MM.1S (cell line): ENCODE measurements around the gene PDE4B.

Experiments used
- DNase-seq: peaks from one replicate; pipeline ENCODE4 v3.0.0-alpha.2; 2015
- H2AFZ ChIP-seq: fragments of 300-600 bp; sonication (generic); 2 replicates; pipeline ENCODE4 v1.6.0; 2016; ENCODE audit warnings: antibody characterized with exemption, low read length
- H3F3A ChIP-seq: fragments of 300-600 bp; sonication (generic); 2 replicates; pipeline ENCODE4 v1.6.1; 2016; ENCODE audit warnings: mild to moderate bottlenecking, antibody characterized with exemption, low read length, moderate library complexity, mixed read lengths; ENCODE audit not compliant: insufficient read depth
- H3K27ac ChIP-seq: fragments of 300-600 bp; sonication (generic); 2 replicates; pipeline ENCODE4 v1.5.1; 2016; ENCODE audit warnings: mild to moderate bottlenecking, low read length
- H3K27me3 ChIP-seq: fragments of 300-600 bp; sonication (generic); replicated peaks from 2 replicates; pipeline ENCODE4 v1.6.0; 2016; ENCODE audit warnings: low read length; ENCODE audit not compliant: insufficient read depth
- H3K36me3 ChIP-seq: fragments of 300-600 bp; sonication (generic); replicated peaks from 2 replicates; pipeline ENCODE4 v1.6.1; 2016; ENCODE audit warnings: mild to moderate bottlenecking, low read length, mixed read lengths; ENCODE audit not compliant: insufficient read depth
- H3K4me1 ChIP-seq: fragments of 300-600 bp; sonication (generic); 2 replicates; pipeline ENCODE4 v1.6.1; 2016; ENCODE audit warnings: low read length, mixed read lengths
- H3K4me2 ChIP-seq: fragments of 300-600 bp; sonication (generic); 2 replicates; pipeline ENCODE4 v1.6.0; 2016; ENCODE audit warnings: low read depth, low read length
- H3K4me3 ChIP-seq: fragments of 300-600 bp; sonication (generic); 2 replicates; pipeline ENCODE4 v1.5.1; 2016; ENCODE audit warnings: low read length, mixed read lengths
- H3K79me2 ChIP-seq: fragments of 300-600 bp; sonication (generic); 2 replicates; pipeline ENCODE4 v1.6.1; 2016; ENCODE audit warnings: mixed run types, low read length, mixed read lengths
- H3K9ac ChIP-seq: fragments of 300-600 bp; sonication (generic); 2 replicates; pipeline ENCODE4 v1.6.1; 2016; ENCODE audit warnings: low read length, mixed read lengths
- H3K9me2 ChIP-seq: fragments of 300-600 bp; sonication (generic); replicated peaks from 2 replicates; pipeline ENCODE4 v1.6.1; 2016; ENCODE audit warnings: mild to moderate bottlenecking, low read length, mixed read lengths; ENCODE audit not compliant: insufficient read depth
- H3K9me3 ChIP-seq: fragments of 300-600 bp; sonication (generic); replicated peaks from 2 replicates; pipeline ENCODE4 v1.6.1; 2016; ENCODE audit warnings: mild to moderate bottlenecking, low read length, mixed read lengths; ENCODE audit not compliant: insufficient read depth
- H4K20me1 ChIP-seq: fragments of 300-600 bp; sonication (generic); 2 replicates; pipeline ENCODE4 v1.6.1; 2016; ENCODE audit warnings: mild to moderate bottlenecking, low read length, moderate library complexity, mixed read lengths; ENCODE audit not compliant: insufficient read depth
- CTCF ChIP-seq: fragments of 300-600 bp; sonication (generic); IDR thresholded peaks from 2 replicates; pipeline ENCODE4 v1.5.1; 2016; ENCODE audit warnings: antibody characterized with exemption, low read length, mixed read lengths
- EZH2 ChIP-seq: fragments of 300-600 bp; sonication (generic); optimal IDR thresholded peaks from 2 replicates; pipeline ENCODE3; 2017; ENCODE audit warnings: low read depth, mild to moderate bottlenecking, antibody characterized with exemption, low read length, mixed read lengths
- EZH2phosphoT487 ChIP-seq: fragments of 300-600 bp; sonication (generic); IDR thresholded peaks from 2 replicates; pipeline ENCODE4 v1.6.1; 2018; ENCODE audit warnings: antibody characterized with exemption, low read length

PDE4B gene

GRCh38 chr1:65799601-65800000 is 6.9 kb downstream of the PDE4B start:
- H3K9me2 ChIP-seq, result no peaks in the 10 kb centered on the region
- no peaks in the 10 kb centered on the region for H4K20me1 ChIP-seq
- TF ChIP-seq CTCF, result no peak
- TF ChIP-seq EZH2, result no peak
- TF ChIP-seq EZH2phosphoT487, result no peak
- no peak overlapping the region for H3K9ac ChIP-seq
- DNase-seq, result no peak
- no peaks in the 10 kb centered on the region for H3K79me2 ChIP-seq
- H3K4me1 ChIP-seq, result no peaks in the 10 kb centered on the region
- H3K36me3 ChIP-seq, result no peaks in the 10 kb centered on the region
- H2AFZ ChIP-seq, result no peak overlapping the region
- H3F3A ChIP-seq, result no peaks in the 10 kb centered on the region
- no peak overlapping the region for H3K4me3 ChIP-seq
- H3K27me3 ChIP-seq, result no peaks in the 10 kb centered on the region
- no peak overlapping the region for H3K27ac ChIP-seq
- no peaks in the 10 kb centered on the region for H3K9me3 ChIP-seq
- H3K4me2 ChIP-seq, result no peak overlapping the region

GRCh38 chr1:65804584-65804983 is 11.9 kb downstream of the PDE4B start:
- H3K4me2 ChIP-seq, result no peak overlapping the region
- H3K9ac ChIP-seq, result no peak overlapping the region
- no peaks in the 10 kb centered on the region for H3K27me3 ChIP-seq
- H2AFZ ChIP-seq, result no peak overlapping the region
- H3F3A ChIP-seq, result no peaks in the 10 kb centered on the region
- H3K4me3 ChIP-seq, result no peak overlapping the region
- H3K36me3 ChIP-seq, result no peaks in the 10 kb centered on the region
- no peaks in the 10 kb centered on the region for H3K9me3 ChIP-seq
- H3K79me2 ChIP-seq, result no peaks in the 10 kb centered on the region
- H3K9me2 ChIP-seq, result no peaks in the 10 kb centered on the region
- no peak overlapping the region for H3K27ac ChIP-seq
- TF ChIP-seq EZH2 (no peak), EZH2phosphoT487 (no peak), CTCF (no peak)
- no peaks in the 10 kb centered on the region for H4K20me1 ChIP-seq
- DNase-seq, result no peak
- H3K4me1 ChIP-seq, result no peaks in the 10 kb centered on the region

- peak; percentile 98 for DNase-seq
- Histone ChIP-seq H3K9ac (no peak overlapping the region), H2AFZ (no peak overlapping the region), H3K4me1 (peaks cover 18% of the 10 kb centered on the region), H3K9me3 (no peaks in the 10 kb centered on the region), H3K36me3 (no peaks in the 10 kb centered on the region), H3K27ac (peak overlapping the region; percentile 65; the same call in 1 of the 2 replicates), H3K4me2 (peak overlapping the region; percentile 22; the same call in 1 of the 2 replicates), H3K9me2 (no peaks in the 10 kb centered on the region), H4K20me1 (no peaks in the 10 kb centered on the region), H3F3A (peaks cover 13% of the 10 kb centered on the region), H3K27me3 (no peaks in the 10 kb centered on the region), H3K4me3 (no peak overlapping the region), H3K79me2 (no peaks in the 10 kb centered on the region)
- no peak for TF ChIP-seq EZH2phosphoT487
- TF ChIP-seq CTCF, result no peak
- TF ChIP-seq EZH2, result no peak
Observed at GRCh38 chr1:65812065-65812464, 19.4 kb downstream of the PDE4B start.
